Measurements from ENCODE around the gene SLC22A8. TPM values are rescaled to one million over a fixed set of nuclear protein-coding genes. Genes with fewer than 3 reads are reported as not detected.

The SLC22A8 gene
- total and polyA plus RNA-seq, 2 donors (not counting 1 experiment from before 2014, with no cell fraction given) = not detected

GRCh38 chr11:62957147-62957546 lies 58.5 kb downstream of the SLC22A8 start:
- Histone ChIP-seq H3K79me2 (ENCODE audit: control insufficient read depth, insufficient read depth, low read length) (no peaks in the 10 kb centered on the region), H4K20me1 (ENCODE audit: control insufficient read depth, insufficient read depth, low read length, poor library complexity, severe bottlenecking) (no peaks in the 10 kb centered on the region), H3K27me3 (replicated peaks in 1 of 4; ENCODE audit: control extremely low read depth in 1 of 4, control insufficient read depth in 3 of 4, insufficient read depth in 4 of 4, low read length in 3 of 4) (peaks cover 0 to 7% (median 0%) of the 10 kb centered on the region in 4 experiments), H3K4me3 (ENCODE audit: control extremely low read depth in 1 of 5, extremely low read depth in 1 of 5, insufficient read depth in 1 of 5, low read depth in 2 of 5, low read length in 4 of 5) (no peak overlapping the region), H3K27ac (ENCODE audit: low read length in 2 of 2) (no peak overlapping the region), H2AFZ (ENCODE audit: insufficient read depth, low read depth, low read length, poor library complexity, severe bottlenecking) (no peak overlapping the region), H3K4me2 (replicated peaks; ENCODE audit: low read depth, low read length, poor library complexity, severe bottlenecking) (no peak overlapping the region), H3K9me3 (ENCODE audit: control extremely low read depth in 1 of 3, control insufficient read depth in 2 of 3, insufficient read depth in 1 of 3, low read length in 2 of 3) (no peaks in the 10 kb centered on the region), H3K4me1 (ENCODE audit: control insufficient read depth in 2 of 2, insufficient read depth in 2 of 2, low read length in 2 of 2) (no peaks in the 10 kb centered on the region), H3K36me3 (replicated peaks in 1 of 2; ENCODE audit: control extremely low read depth in 1 of 2, control insufficient read depth in 1 of 2, extremely low read depth in 1 of 2, insufficient read depth in 2 of 2, low read length in 1 of 2) (no peaks in the 10 kb centered on the region), H3K9ac (ENCODE audit: low read length) (no peak overlapping the region)
- DNase-seq (no peak), ATAC-seq (ENCODE audit: low read depth) (no peak)
- H3K9me3 Mint-ChIP-seq (ENCODE audit: insufficient read depth) = no peaks in the 10 kb centered on the region
- H3K4me1 Mint-ChIP-seq = no peaks in the 10 kb centered on the region
- intact Hi-C loops (cut with micrococcal nuclease) = no loop called here
- WGBS (ENCODE audit: insufficient coverage) = 97% methylated on average over 2 of the region's 2 CpGs
- ChIA-PET CTCF (no interaction called here), POLR2A (no interaction called here)
- no peak overlapping the region for H3K27ac Mint-ChIP-seq
- H3K27me3 Mint-ChIP-seq = peaks cover 32% of the 10 kb centered on the region
- TF ChIP-seq EZH2 (IDR thresholded peaks at IDR 0.05; ENCODE audit: borderline replicate concordance, insufficient read depth, low read depth, low read length, poor library complexity, severe bottlenecking) (no peak), CTCF (IDR thresholded peaks at IDR 0.05) (no peak)
- no peak overlapping the region for H3K4me3 Mint-ChIP-seq

GRCh38 chr11:62954478-62954877 lies 61.2 kb downstream of the SLC22A8 start:
- Histone ChIP-seq H3K9ac (ENCODE audit: low read length) (no peak overlapping the region), H3K27ac (ENCODE audit: low read length in 2 of 2) (no peak overlapping the region), H3K36me3 (replicated peaks in 1 of 2; ENCODE audit: control extremely low read depth in 1 of 2, control insufficient read depth in 1 of 2, extremely low read depth in 1 of 2, insufficient read depth in 2 of 2, low read length in 1 of 2) (no peaks in the 10 kb centered on the region), H3K9me3 (ENCODE audit: control extremely low read depth in 1 of 3, control insufficient read depth in 2 of 3, insufficient read depth in 1 of 3, low read length in 2 of 3) (no peaks in the 10 kb centered on the region), H2AFZ (ENCODE audit: insufficient read depth, low read depth, low read length, poor library complexity, severe bottlenecking) (no peak overlapping the region), H3K4me3 (ENCODE audit: control extremely low read depth in 1 of 5, extremely low read depth in 1 of 5, insufficient read depth in 1 of 5, low read depth in 2 of 5, low read length in 4 of 5) (no peak overlapping the region), H4K20me1 (ENCODE audit: control insufficient read depth, insufficient read depth, low read length, poor library complexity, severe bottlenecking) (no peaks in the 10 kb centered on the region), H3K4me2 (replicated peaks; ENCODE audit: low read depth, low read length, poor library complexity, severe bottlenecking) (no peak overlapping the region), H3K79me2 (ENCODE audit: control insufficient read depth, insufficient read depth, low read length) (no peaks in the 10 kb centered on the region), H3K27me3 (replicated peaks in 1 of 4; ENCODE audit: control extremely low read depth in 1 of 4, control insufficient read depth in 3 of 4, insufficient read depth in 4 of 4, low read length in 3 of 4) (peaks cover 0 to 6% (median 0%) of the 10 kb centered on the region in 4 experiments), H3K4me1 (ENCODE audit: control insufficient read depth in 2 of 2, insufficient read depth in 2 of 2, low read length in 2 of 2) (no peaks in the 10 kb centered on the region)
- 84% methylated on average over 4 of the region's 5 CpGs for WGBS (ENCODE audit: insufficient coverage)
- POLR2A ChIA-PET = no interaction called here
- peaks cover 32% of the 10 kb centered on the region for H3K27me3 Mint-ChIP-seq
- no peaks in the 10 kb centered on the region for H3K4me1 Mint-ChIP-seq
- no peaks in the 10 kb centered on the region for H3K9me3 Mint-ChIP-seq (ENCODE audit: insufficient read depth)
- no peak overlapping the region for H3K27ac Mint-ChIP-seq
- no peak for TF ChIP-seq EZH2 (IDR thresholded peaks at IDR 0.05; ENCODE audit: borderline replicate concordance, insufficient read depth, low read depth, low read length, poor library complexity, severe bottlenecking)
- TF ChIP-seq CTCF (IDR thresholded peaks at IDR 0.05) = no peak
- no peak overlapping the region for H3K4me3 Mint-ChIP-seq
- CTCF ChIA-PET = no interaction called here
- no peak for DNase-seq
- ATAC-seq (ENCODE audit: low read depth) = no peak
- intact Hi-C loops (cut with micrococcal nuclease) = no loop called here
